Esophagus muscularis mucosa (tissue), 4 donors: ENCODE data around the gene AFAP1L1. TPM values are rescaled to one million over a fixed set of nuclear protein-coding genes. Genes with fewer than 3 reads are reported as not detected.

Experiments
- DNase-seq: peaks from one replicate; pipeline ENCODE4 v3.0.0-alpha.2; 2017; ENCODE audit errors: extremely low spot score
- H3K27ac ChIP-seq, 4 donors: fragments of 200-600 bp; sonication (generic); replicated peaks in 1 of 4; 1 replicate in 3 of 4; 2 replicates in 1 of 4; pipeline ENCODE4 v1.5.1; 2016 to 2019; ENCODE audit warnings: mild to moderate bottlenecking in 1 of 4
- H3K27me3 ChIP-seq, 4 donors: fragments of 200-600 bp; sonication (generic); one replicate each; pipeline versions ENCODE4 v1.5.1 to v1.6.0; 2016 to 2019
- H3K36me3 ChIP-seq, 4 donors: fragments of 200-600 bp; sonication (generic); one replicate each; pipeline ENCODE4 v1.5.1; 2016 to 2019
- H3K4me1 ChIP-seq, 4 donors: fragments of 200-600 bp; sonication (generic); one replicate each; pipeline ENCODE4 v1.5.1; 2016 to 2019
- H3K4me3 ChIP-seq, 4 donors: fragments of 200-600 bp; sonication (generic); 1 replicate in 2 of 4; 2 replicates in 2 of 4; pipeline ENCODE4 v1.5.1; 2016 to 2019; ENCODE audit warnings: mild to moderate bottlenecking in 4 of 4, moderate library complexity in 1 of 4
- H3K9me3 ChIP-seq, 4 donors: fragments of 200-600 bp; sonication (generic); 1 replicate in 3 of 4; 2 replicates in 1 of 4; pipeline ENCODE4 v1.5.1; 2016 to 2019
- EP300 ChIP-seq: sonication (generic); formaldehyde crosslinking; IDR thresholded peaks from one replicate; pipeline ENCODE4 v1.6.1; 2017; ENCODE audit warnings: antibody characterized with exemption
- POLR2A ChIP-seq: fragments of 450-650 bp; IDR thresholded peaks from one replicate; pipeline ENCODE4 v1.6.1; 2017; ENCODE audit warnings: antibody characterized with exemption, moderate library complexity, mild to moderate bottlenecking, low read depth
- POLR2AphosphoS5 ChIP-seq, 2 donors: sonication (generic); formaldehyde crosslinking; IDR thresholded peaks; one replicate each; pipeline ENCODE4 v1.6.1; 2017; ENCODE audit warnings: antibody characterized with exemption in 2 of 2
- WGBS: methylation state at CpG from one replicate; pipeline ENCODE4 v1.1.5; 2018; 5-methylcytosine and 5-hydroxymethylcytosine counted together
- intact Hi-C: fragments of 100-400 bp; cut with DNase I; formaldehyde crosslinking; loops from one replicate; pipeline ENCODE4 v1.15.1; 2023
- total RNA-seq, 4 donors: library from RNA; depleted of rRNA; stranded (reverse); fragments of >200 nt; gene quantifications; one replicate each; pipeline versions ENCODE4 v1.1.0 to v1.2.1, GENCODE V29; 2016
- TF ChIP-seq, protein P1 (sequence below), 3 experiments: fragments of 200-600 bp in 2 of 3; fragments of 450-650 bp in 1 of 3; sonication (generic) in 2 of 3; IDR thresholded peaks; one replicate each; pipeline ENCODE4 v1.5.1; 2017 to 2019; ENCODE audit warnings: antibody characterized with exemption in 3 of 3, mild to moderate bottlenecking in 2 of 3, moderate library complexity in 1 of 3

Gene AFAP1L1
- total RNA-seq, 4 donors from 2014 or later = 10.0 to 23.8 (median 16.6) TPM

DNA sequence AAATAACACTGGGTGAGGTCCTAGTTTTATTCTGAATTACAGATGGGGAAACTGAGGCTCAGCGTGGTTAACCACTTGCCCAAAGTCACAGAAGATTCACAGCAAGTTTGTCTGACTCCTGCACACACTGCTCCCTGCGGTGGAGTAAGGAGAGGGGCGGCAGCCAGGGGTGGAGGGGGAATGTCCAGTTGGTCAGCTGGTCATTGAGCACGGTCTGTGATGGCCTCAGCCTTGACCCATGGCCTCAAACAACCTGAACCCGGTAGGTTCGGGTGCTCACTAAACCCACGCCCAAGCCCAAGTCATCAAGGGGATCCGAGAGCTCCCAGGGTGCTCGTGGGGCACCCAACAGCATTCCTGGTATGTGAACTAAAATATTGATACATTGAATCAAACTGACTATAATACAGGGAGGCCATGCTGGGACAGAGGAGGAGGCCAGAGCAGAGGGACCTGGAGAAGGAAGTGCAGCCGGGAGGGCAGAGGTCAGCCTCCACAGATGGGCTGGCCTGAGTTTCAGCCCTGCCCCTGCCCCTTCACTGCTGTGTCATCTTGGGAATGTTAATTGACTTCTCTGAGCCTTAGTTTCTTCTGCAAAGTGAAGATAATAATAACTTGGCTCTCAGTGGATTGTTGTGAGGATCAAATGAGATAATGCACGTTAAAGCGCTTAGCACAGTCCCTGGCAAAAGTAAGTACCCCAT, 111.0 kb downstream of the AFAP1L1 start:
- Histone ChIP-seq H3K36me3 (no peaks in the 10 kb centered on the region), H3K27me3 (no peaks in the 10 kb centered on the region), H3K9me3 (no peaks in the 10 kb centered on the region), H3K27ac (peak overlapping the region; percentile 92 to 97 (median 96)), H3K4me1 (peaks cover 67 to 98% (median 94%) of the 10 kb centered on the region in 4 donors), H3K4me3 (peak overlapping the region; percentile 47 to 61 (median 52))
- 42% methylated on average over 11 of the region's 12 CpGs for WGBS
- no peak for DNase-seq
- TF ChIP-seq EP300 = no peak
- TF ChIP-seq POLR2AphosphoS5 (IDR thresholded peaks at IDR 0.05) = peak in 1 of 2 donors; percentile 59
- intact Hi-C loops = no loop called here

DNA sequence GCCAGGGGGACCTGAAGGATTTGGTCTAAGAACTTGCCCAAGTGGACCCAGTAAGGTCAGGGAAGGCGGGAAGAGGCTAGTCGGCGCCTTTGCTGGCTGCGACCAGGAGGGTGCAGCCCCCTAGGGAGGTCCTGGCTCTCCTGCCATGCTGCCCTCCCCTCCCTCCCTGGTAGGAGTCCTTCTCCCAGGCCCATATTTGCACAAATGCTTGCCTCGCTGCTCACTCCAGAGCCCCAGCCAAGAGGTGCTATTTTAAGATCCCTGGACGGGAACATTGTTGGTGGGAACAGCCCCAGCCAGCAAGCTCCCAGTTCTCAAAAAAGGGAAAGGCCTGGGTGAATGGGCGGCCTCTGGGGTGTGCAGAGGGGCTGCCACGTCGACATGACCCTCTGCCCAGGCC, 111.7 kb downstream of the AFAP1L1 start:
- TF ChIP-seq POLR2AphosphoS5 (IDR thresholded peaks at IDR 0.05) (peak in 1 of 2 donors; percentile 91), POLR2A (no peak), EP300 (peak; percentile 68)
- TF ChIP-seq, protein P1, sequence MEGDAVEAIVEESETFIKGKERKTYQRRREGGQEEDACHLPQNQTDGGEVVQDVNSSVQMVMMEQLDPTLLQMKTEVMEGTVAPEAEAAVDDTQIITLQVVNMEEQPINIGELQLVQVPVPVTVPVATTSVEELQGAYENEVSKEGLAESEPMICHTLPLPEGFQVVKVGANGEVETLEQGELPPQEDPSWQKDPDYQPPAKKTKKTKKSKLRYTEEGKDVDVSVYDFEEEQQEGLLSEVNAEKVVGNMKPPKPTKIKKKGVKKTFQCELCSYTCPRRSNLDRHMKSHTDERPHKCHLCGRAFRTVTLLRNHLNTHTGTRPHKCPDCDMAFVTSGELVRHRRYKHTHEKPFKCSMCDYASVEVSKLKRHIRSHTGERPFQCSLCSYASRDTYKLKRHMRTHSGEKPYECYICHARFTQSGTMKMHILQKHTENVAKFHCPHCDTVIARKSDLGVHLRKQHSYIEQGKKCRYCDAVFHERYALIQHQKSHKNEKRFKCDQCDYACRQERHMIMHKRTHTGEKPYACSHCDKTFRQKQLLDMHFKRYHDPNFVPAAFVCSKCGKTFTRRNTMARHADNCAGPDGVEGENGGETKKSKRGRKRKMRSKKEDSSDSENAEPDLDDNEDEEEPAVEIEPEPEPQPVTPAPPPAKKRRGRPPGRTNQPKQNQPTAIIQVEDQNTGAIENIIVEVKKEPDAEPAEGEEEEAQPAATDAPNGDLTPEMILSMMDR (IDR thresholded peaks at IDR 0.05) = no peak
- H3K27ac ChIP-seq = peak overlapping the region; percentile 92 to 97 (median 96)
- H3K4me1 ChIP-seq = peaks cover 69 to 98% (median 95%) of the 10 kb centered on the region in 4 donors
- H3K4me3 ChIP-seq = peak overlapping the region; percentile 28 to 61 (median 51)
- no peaks in the 10 kb centered on the region for H3K36me3 ChIP-seq
- intact Hi-C loops = no loop called here
- H3K9me3 ChIP-seq = no peaks in the 10 kb centered on the region
- DNase-seq = no peak
- H3K27me3 ChIP-seq = no peaks in the 10 kb centered on the region
- WGBS = 29% methylated on average over 8 of the region's 9 CpGs

DNA sequence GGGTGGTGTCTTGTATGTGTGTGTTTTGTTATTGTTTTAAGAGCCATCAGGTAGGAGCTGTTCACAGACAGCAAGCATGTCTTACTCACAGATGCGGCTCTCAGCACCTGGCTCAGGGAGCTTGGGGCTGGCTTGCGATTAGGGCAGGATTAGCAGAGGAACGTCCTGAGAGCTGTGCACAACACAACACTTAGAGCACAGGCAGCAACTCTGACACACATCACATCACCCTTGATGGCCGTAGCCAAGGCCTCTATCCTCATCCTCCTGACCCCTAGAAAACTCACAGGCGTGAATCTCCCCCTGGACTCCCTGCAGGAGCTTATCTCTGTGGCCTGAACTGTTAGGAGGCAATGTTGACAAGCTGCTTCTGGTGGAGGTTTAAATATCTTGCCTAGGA, 114.5 kb downstream of the AFAP1L1 start:
- peak overlapping the region; percentile 16 to 55 (median 25) for H3K4me3 ChIP-seq
- no peaks in the 10 kb centered on the region for H3K9me3 ChIP-seq
- intact Hi-C loops = loop anchor here (2.0 kb wide), 1 partner anchor 19 kb away; no protein-coding TSS in a partner anchor
- WGBS = 45% methylated on average over 5 of the region's 5 CpGs
- H3K27me3 ChIP-seq = no peaks in the 10 kb centered on the region
- H3K4me1 ChIP-seq = peaks cover 82 to 100% (median 94%) of the 10 kb centered on the region in 4 donors
- H3K36me3 ChIP-seq = no peaks in the 10 kb centered on the region
- TF ChIP-seq EP300 = peak; percentile 23
- TF ChIP-seq, protein P1 (IDR thresholded peaks at IDR 0.05) = no peak
- no peak for TF ChIP-seq POLR2A
- peak in 1 of 2 donors; percentile 72 for TF ChIP-seq POLR2AphosphoS5 (IDR thresholded peaks at IDR 0.05)
- peak overlapping the region; percentile 92 to 97 (median 96) for H3K27ac ChIP-seq
- no peak for DNase-seq

DNA sequence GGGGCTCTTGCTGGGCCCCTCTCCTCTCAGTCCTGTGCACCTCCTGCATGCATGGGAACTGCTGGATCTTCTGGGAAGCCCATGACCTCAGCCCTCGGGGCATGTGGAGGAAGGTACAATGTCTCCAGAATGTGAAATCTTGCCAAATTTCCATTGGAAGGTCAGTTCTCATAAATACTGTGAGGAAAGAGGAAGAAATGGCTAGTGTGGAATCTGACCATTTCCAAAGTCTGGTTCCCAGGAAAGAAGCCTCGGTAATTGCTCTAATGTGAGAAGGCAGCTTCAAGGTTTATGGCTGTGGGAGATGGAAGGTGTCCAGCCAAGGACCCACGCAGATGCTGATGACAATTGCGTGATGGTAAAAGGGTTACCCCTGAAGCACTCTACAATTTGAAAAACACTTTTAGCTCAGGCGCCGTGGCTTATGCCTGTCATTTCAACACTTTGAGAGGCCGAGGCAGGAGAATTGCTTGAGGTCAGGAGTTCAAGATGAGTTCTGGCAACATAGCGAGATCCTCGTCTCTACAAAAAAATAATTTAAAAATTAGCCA, 115.5 kb downstream of the AFAP1L1 start:
- intact Hi-C loops = loop anchor here (2.0 kb wide), 1 partner anchor 18 kb away; no protein-coding TSS in a partner anchor
- DNase-seq = no peak
- peak overlapping the region in 3 of 4 donors; percentile 0 to 33 (median 20) for H3K4me3 ChIP-seq

More for the DNA sequence above, 115.5 kb downstream of the AFAP1L1 start:
- Histone ChIP-seq H3K27ac (peak overlapping the region; percentile 92 to 97 (median 96)), H3K9me3 (no peaks in the 10 kb centered on the region), H3K4me1 (peaks cover 72 to 100% (median 94%) of the 10 kb centered on the region in 4 donors), H3K36me3 (no peaks in the 10 kb centered on the region), H3K27me3 (no peaks in the 10 kb centered on the region)
- TF ChIP-seq POLR2AphosphoS5 (IDR thresholded peaks at IDR 0.05) (peak in 1 of 2 donors; percentile 30), POLR2A (no peak), EP300 (peak; percentile 86)
- TF ChIP-seq, protein P1 (IDR thresholded peaks at IDR 0.05) = no peak
- 33% methylated on average over 9 of the region's 9 CpGs for WGBS
